Testis (tissue), 5 donors: ENCODE data around the gene GPR179. TPM values are rescaled to one million over a fixed set of nuclear protein-coding genes. Genes with fewer than 3 reads are reported as not detected.

Source experiments
- DNase-seq: peaks from one replicate; pipeline ENCODE4 v3.0.0-alpha.2; 2019
- H3K27ac ChIP-seq, 2 donors: fragments of 200-600 bp; sonication (generic); one replicate each; pipeline ENCODE4 v1.5.1; 2019
- H3K27me3 ChIP-seq: fragments of 200-600 bp; sonication (generic); one replicate; pipeline ENCODE4 v1.5.1; 2019
- H3K36me3 ChIP-seq: fragments of 200-600 bp; sonication (generic); one replicate; pipeline ENCODE4 v1.5.1; 2017; ENCODE audit warnings: low read depth; ENCODE audit errors: missing control alignments
- H3K4me1 ChIP-seq: fragments of 200-600 bp; sonication (generic); one replicate; pipeline ENCODE4 v1.5.1; 2019
- H3K4me3 ChIP-seq, 2 donors: fragments of 200-600 bp; sonication (generic); one replicate each; pipeline ENCODE4 v1.5.1; 2017 to 2019
- H3K9me3 ChIP-seq: fragments of 200-600 bp; sonication (generic); one replicate; pipeline ENCODE4 v1.5.1; 2017
- POLR2A ChIP-seq: fragments of 450-650 bp; IDR thresholded peaks from one replicate; pipeline ENCODE4 v1.6.1; 2017; ENCODE audit warnings: antibody characterized with exemption, mild to moderate bottlenecking, moderate library complexity
- WGBS, 2 donors: methylation state at CpG; one replicate each; pipeline ENCODE4 v1.1.5; 2018; 5-methylcytosine and 5-hydroxymethylcytosine counted together
- intact Hi-C: fragments of 100-400 bp; cut with DNase I; formaldehyde crosslinking; loops from one replicate; pipeline ENCODE4 v1.15.1; 2023; ENCODE audit warnings: low total_unique reads
- long read RNA-seq, 2 donors: transcript quantifications; one replicate each; lab custom pipeline, GENCODE V29; 2026
- polyA plus RNA-seq: library from polyadenylated mRNA; stranded (reverse); fragments of 350-450 nt; fragmentation: Illumina TruSeq; extraction: RNeasy Lipid Tissue Mini Kit (QIAGEN cat#74804); gene quantifications from one replicate; pipeline ENCODE4 v1.2.3, GENCODE V29; 2014; ENCODE audit warnings: low read depth, low replicate concordance; ENCODE audit not compliant: insufficient read depth
- total RNA-seq, 2 donors: library from RNA; depleted of rRNA; stranded (reverse); fragments of >200 nt; gene quantifications; one replicate each; pipeline ENCODE4 v1.2.3, GENCODE V29; 2016
- TF ChIP-seq, protein P1 (sequence below), 3 experiments: fragments of 450-650 bp in 2 of 3; fragments of 200-600 bp in 1 of 3; sonication (generic) in 1 of 3; IDR thresholded peaks; one replicate each; pipeline ENCODE4 v1.5.1; 2016 to 2019; ENCODE audit warnings: antibody characterized with exemption in 3 of 3, mild to moderate bottlenecking in 2 of 3, moderate library complexity in 1 of 3

The GPR179 gene, protein sequence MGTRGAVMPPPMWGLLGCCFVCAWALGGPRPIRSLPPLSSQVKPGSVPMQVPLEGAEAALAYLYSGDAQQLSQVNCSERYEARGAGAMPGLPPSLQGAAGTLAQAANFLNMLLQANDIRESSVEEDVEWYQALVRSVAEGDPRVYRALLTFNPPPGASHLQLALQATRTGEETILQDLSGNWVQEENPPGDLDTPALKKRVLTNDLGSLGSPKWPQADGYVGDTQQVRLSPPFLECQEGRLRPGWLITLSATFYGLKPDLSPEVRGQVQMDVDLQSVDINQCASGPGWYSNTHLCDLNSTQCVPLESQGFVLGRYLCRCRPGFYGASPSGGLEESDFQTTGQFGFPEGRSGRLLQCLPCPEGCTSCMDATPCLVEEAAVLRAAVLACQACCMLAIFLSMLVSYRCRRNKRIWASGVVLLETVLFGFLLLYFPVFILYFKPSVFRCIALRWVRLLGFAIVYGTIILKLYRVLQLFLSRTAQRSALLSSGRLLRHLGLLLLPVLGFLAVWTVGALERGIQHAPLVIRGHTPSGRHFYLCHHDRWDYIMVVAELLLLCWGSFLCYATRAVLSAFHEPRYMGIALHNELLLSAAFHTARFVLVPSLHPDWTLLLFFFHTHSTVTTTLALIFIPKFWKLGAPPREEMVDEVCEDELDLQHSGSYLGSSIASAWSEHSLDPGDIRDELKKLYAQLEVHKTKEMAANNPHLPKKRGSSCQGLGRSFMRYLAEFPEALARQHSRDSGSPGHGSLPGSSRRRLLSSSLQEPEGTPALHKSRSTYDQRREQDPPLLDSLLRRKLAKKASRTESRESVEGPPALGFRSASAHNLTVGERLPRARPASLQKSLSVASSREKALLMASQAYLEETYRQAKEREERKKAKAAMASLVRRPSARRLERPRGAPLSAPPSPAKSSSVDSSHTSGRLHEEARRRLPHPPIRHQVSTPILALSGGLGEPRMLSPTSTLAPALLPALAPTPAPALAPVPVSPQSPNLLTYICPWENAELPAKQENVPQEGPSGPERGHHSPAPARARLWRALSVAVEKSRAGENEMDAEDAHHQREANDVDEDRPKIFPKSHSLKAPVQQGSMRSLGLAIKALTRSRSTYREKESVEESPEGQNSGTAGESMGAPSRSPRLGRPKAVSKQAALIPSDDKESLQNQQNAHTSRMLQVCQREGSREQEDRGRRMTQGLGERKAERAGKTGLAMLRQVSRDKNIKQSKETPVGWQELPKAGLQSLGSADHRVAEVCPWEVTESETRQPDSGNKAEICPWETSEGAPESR (N-terminal part only)
- 1 to 10 TPM in 1 of 2 donors, under 1 TPM in 1; 0.93 to 1.3 TPM for total RNA-seq
- 0.61 TPM for polyA plus RNA-seq
- long read RNA-seq, donor 1, result 0 reads
- long read RNA-seq, donor 2, result 0 reads

DNA sequence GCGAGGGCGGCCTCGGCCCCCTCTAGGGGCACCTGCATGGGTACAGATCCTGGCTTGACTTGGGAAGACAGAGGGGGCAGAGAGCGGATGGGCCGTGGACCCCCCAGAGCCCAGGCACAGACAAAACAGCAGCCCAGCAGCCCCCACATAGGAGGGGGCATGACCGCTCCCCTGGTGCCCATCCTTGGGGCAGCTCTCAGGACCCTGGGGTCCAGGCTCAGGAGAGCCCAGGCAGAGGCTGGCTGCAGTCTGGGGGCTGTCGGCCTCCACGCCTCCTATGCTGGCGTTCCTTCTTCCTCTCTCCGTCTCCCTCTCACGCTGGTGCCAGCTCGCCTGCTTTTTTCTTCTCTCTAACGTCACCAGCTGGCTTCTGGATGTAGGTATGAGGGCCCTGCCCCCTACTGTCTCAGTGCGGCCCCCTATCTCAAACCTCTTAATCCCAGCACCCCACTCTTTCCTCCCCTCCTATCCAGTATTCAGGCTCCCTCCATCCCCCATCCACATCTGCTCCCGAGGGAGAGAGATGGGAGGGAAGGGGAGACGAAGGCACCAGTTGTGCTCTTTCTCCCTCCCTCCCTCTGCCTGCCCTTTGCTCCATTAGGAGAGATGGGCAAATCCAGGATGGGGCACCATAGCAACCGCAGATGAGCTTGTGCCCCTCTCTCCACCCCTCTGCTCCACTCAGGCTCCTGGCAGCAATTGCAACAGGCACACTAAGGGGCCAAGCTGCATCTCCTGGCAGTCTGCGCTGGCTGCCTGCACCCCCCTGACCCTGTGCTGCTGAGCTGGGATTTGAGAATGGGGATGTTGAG, at the start of gene GPR179:
GPR179 (minus strand) TSS at position 349 of the 812 bp plus-strand sequence; CDS start at position 182, 167 bp downstream.
- Histone ChIP-seq H3K4me3 (no peak within 1 kb of the TSS), H3K36me3 (no peaks in the 10 kb centered on the region), H3K4me1 (no peaks in the 10 kb centered on the region), H3K27me3 (no peaks in the 10 kb centered on the region), H3K27ac (no peak within 1 kb of the TSS), H3K9me3 (no peaks in the 10 kb centered on the region)
- DNase-seq, result no peak
- intact Hi-C loops, result no loop called here
- TF ChIP-seq POLR2A, result no peak
- 80 to 87% methylated on average over 16 to 18 of the region's 18 CpGs for WGBS, 2 donors

DNA sequence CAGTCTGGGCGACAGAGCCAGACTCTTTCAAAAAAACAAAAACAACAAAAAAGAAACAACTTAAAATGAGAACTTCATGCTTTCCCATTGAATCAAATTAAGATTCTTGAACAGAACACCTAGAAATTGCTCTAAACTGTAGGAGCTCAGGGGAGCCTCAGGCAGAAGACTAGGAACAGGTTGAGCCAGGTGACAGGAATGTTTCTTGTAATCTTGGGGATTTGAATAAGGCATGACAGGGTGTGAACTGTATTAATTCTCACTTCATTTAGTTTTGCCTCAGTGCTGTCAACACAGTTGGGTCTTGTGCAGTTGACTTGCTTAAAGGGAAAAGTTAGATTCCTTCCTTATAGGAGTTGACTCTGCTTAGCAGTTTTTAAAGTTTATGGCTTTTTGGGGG, 35.7 kb upstream of the GPR179 start:
- Histone ChIP-seq H3K27me3 (no peaks in the 10 kb centered on the region), H3K4me3 (no peak overlapping the region), H3K9me3 (no peaks in the 10 kb centered on the region), H3K27ac (no peak overlapping the region), H3K36me3 (no peaks in the 10 kb centered on the region), H3K4me1 (no peaks in the 10 kb centered on the region)
- intact Hi-C loops, result no loop called here
- WGBS, 2 donors, result 83 to 88% methylated on average over 1 of the region's 1 CpG
- TF ChIP-seq, protein P1, sequence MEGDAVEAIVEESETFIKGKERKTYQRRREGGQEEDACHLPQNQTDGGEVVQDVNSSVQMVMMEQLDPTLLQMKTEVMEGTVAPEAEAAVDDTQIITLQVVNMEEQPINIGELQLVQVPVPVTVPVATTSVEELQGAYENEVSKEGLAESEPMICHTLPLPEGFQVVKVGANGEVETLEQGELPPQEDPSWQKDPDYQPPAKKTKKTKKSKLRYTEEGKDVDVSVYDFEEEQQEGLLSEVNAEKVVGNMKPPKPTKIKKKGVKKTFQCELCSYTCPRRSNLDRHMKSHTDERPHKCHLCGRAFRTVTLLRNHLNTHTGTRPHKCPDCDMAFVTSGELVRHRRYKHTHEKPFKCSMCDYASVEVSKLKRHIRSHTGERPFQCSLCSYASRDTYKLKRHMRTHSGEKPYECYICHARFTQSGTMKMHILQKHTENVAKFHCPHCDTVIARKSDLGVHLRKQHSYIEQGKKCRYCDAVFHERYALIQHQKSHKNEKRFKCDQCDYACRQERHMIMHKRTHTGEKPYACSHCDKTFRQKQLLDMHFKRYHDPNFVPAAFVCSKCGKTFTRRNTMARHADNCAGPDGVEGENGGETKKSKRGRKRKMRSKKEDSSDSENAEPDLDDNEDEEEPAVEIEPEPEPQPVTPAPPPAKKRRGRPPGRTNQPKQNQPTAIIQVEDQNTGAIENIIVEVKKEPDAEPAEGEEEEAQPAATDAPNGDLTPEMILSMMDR (IDR thresholded peaks at IDR 0.05), result no peak
- TF ChIP-seq POLR2A, result no peak
- no peak for DNase-seq

DNA sequence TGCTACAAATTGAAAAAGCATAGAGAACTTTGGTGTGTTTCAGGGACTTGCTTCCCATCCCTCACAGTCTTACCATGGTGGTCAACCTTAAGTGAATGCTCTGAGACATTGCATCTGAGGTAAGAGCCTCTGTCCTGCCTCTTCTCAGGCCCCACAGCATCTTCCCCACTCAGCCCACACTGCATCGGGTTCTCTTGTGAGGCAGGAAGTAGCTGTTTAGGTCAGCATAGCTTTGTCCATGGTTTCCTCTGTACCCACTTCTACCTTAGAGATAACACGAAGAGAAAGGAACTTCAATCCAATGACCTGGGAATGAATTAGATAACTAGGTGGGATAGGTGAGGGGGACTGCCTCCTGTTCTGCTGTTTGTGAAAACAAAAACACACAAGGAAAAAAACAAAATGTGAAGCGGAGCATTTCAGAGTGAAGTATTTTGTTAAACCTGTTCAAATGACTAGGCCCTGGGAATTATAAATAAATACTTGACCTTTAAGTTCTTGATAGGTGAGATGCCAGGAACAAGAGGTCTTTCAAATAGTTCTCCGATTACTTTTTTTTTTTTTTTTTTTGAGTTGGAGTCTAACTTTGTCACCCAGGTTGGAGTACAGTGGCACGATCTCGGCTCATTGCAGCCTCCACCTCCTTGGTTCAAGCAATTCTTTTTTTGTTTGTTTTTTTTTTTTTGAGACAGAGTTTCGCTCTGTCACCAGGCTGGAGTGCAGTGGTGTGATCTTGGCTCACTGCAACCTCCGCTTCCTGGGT, 25.5 kb upstream of the GPR179 start:
- WGBS, 2 donors, result 85 to 96% methylated on average over 8 of the region's 8 CpGs
- TF ChIP-seq POLR2A, result no peak
- TF ChIP-seq, protein P1 (IDR thresholded peaks at IDR 0.05), result no peak
- no peaks in the 10 kb centered on the region for H3K4me1 ChIP-seq
- no peaks in the 10 kb centered on the region for H3K27me3 ChIP-seq
- H3K27ac ChIP-seq, result no peak overlapping the region
- H3K36me3 ChIP-seq, result no peaks in the 10 kb centered on the region
- H3K4me3 ChIP-seq, result no peak overlapping the region
- no peak for DNase-seq
- intact Hi-C loops, result no loop called here
- H3K9me3 ChIP-seq, result no peaks in the 10 kb centered on the region

DNA sequence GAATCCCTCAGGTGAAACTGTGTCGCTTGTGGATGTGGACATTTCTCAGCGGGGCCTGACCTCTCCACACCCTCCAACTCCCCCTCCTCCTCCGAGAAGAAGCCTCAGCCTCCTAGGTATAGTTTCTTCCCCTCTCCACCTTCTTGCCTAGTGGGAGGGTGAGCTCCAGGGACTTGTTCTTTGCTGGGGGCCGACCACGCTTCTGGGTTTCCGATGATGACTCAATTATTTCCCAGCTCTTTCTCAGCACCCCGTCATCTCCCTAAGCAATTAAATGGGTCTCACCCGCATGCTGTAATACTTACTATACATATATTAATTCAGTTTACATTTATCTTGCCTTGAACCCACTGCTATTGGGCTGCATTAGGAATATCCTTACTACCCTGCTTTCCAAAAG, 21.0 kb upstream of the GPR179 start:
- intact Hi-C loops, result no loop called here
- Histone ChIP-seq H3K9me3 (no peaks in the 10 kb centered on the region), H3K4me1 (no peaks in the 10 kb centered on the region), H3K27ac (no peak overlapping the region), H3K36me3 (no peaks in the 10 kb centered on the region), H3K4me3 (no peak overlapping the region), H3K27me3 (no peaks in the 10 kb centered on the region)
- TF ChIP-seq, protein P1 (IDR thresholded peaks at IDR 0.05), result no peak
- TF ChIP-seq POLR2A, result no peak
- WGBS, 2 donors, result 90 to 92% methylated on average over 8 of the region's 8 CpGs
- no peak for DNase-seq
